GM23248 (cell line): Measurements from ENCODE around the gene ZHX3.

ENCODE experiments used
- EZH2 ChIP-seq: fragments of 200-600 bp; sonication (generic); IDR thresholded peaks from 2 replicates; pipeline ENCODE4 v1.6.1; 2018; ENCODE audit warnings: antibody characterized with exemption, mild to moderate bottlenecking; ENCODE audit not compliant: insufficient read depth, poor library complexity, severe bottlenecking
- EZH2phosphoT487 ChIP-seq: fragments of 200-600 bp; sonication (generic); IDR thresholded peaks from 2 replicates; pipeline ENCODE4 v1.6.1; 2018; ENCODE audit warnings: antibody characterized with exemption, moderate library complexity, mild to moderate bottlenecking, low read depth; ENCODE audit not compliant: insufficient read depth

GRCh38 chr20:41135888-41136679 lies 181.4 kb downstream of the ZHX3 start:
- TF ChIP-seq EZH2phosphoT487 (no peak), EZH2 (no peak)
